ENCODE measurements around the gene FAM20A. TPM values are rescaled to one million over a fixed set of nuclear protein-coding genes. Genes with fewer than 3 reads are reported as not detected.

The FAM20A gene
- total and polyA plus RNA-seq, 2 donors (not counting 1 experiment from before 2014, with no cell fraction given): 0.96 to 14.9 TPM

DNA sequence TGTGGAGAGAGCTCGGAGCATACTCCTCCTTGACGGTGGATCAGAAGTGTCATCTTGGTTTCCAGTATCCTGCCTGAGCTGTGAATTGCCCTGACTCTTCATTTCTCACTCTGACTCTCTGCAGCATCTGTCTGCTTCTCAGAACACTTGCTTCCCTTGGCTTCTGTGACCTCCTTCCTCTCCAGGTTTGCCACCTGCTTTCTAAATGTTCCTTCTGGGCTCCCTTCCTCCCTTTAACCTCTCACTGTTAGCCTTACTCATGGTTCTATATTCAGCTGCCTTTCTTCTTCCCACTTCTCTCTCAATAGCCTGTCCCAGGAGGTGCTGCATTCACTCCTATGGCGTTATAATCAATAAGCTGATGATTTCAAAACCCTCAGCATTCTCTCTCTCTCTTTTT is 100.1 kb downstream of the FAM20A start:
- TF ChIP-seq, protein P1, sequence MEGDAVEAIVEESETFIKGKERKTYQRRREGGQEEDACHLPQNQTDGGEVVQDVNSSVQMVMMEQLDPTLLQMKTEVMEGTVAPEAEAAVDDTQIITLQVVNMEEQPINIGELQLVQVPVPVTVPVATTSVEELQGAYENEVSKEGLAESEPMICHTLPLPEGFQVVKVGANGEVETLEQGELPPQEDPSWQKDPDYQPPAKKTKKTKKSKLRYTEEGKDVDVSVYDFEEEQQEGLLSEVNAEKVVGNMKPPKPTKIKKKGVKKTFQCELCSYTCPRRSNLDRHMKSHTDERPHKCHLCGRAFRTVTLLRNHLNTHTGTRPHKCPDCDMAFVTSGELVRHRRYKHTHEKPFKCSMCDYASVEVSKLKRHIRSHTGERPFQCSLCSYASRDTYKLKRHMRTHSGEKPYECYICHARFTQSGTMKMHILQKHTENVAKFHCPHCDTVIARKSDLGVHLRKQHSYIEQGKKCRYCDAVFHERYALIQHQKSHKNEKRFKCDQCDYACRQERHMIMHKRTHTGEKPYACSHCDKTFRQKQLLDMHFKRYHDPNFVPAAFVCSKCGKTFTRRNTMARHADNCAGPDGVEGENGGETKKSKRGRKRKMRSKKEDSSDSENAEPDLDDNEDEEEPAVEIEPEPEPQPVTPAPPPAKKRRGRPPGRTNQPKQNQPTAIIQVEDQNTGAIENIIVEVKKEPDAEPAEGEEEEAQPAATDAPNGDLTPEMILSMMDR (conservative IDR thresholded peaks at IDR 0.05 in 1 of 2, IDR thresholded peaks at IDR 0.05 in 1 of 2; ENCODE audit: low read depth in 1 of 2, low read length in 2 of 2): no peak
- no peak for TF ChIP-seq EZH2 (IDR thresholded peaks at IDR 0.05; ENCODE audit: low read length, missing control alignments)
- H3K9me3 ChIP-seq (ENCODE audit: control insufficient read depth, insufficient read depth, low read depth, low read length): no peaks in the 10 kb centered on the region

DNA sequence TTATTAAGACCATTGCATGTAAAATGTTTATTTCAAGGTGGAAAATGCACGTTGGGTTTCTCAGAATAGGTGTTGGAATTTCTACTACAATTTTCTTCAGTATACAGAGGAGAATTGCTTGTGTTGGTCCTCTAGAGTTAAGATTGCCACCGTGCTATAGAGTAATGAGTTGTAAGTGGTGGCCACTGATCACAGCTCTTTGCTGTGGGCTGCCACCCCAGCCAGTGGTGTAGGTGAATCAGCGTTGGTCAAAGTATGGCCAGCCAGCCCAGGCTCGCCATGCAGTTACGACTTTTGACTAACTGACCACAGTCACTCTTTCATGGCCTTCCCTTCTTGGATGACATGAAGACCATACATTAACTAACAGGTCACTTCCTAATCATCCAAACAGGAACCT is 101.6 kb downstream of the FAM20A start:
- H3K79me2 ChIP-seq (ENCODE audit: control insufficient read depth, insufficient read depth, low read length): no peaks in the 10 kb centered on the region
- no peak overlapping the region for H3K27ac ChIP-seq (ENCODE audit: insufficient read depth, low read length)
- DNase-seq (ENCODE audit: low read depth in 2 of 2): no peak
- no peak overlapping the region for H2AFZ ChIP-seq (ENCODE audit: low read length)
- H3K27me3 ChIP-seq (ENCODE audit: control insufficient read depth, insufficient read depth, low read length): no peaks in the 10 kb centered on the region
- TF ChIP-seq, protein P1 (conservative IDR thresholded peaks at IDR 0.05 in 1 of 2, IDR thresholded peaks at IDR 0.05 in 1 of 2; ENCODE audit: low read depth in 1 of 2, low read length in 2 of 2): no peak
- TF ChIP-seq EZH2 (IDR thresholded peaks at IDR 0.05; ENCODE audit: low read length, missing control alignments): no peak
- no peak overlapping the region for H3K9ac ChIP-seq (ENCODE audit: insufficient read depth, low read length)
- no peaks in the 10 kb centered on the region for H4K20me1 ChIP-seq (ENCODE audit: control insufficient read depth, extremely low read depth, insufficient read depth, low read length)
- no peak overlapping the region for H3K4me2 ChIP-seq (ENCODE audit: extremely low read depth, insufficient read depth, low read length)
- H3K9me3 ChIP-seq (ENCODE audit: control insufficient read depth, insufficient read depth, low read depth, low read length): no peaks in the 10 kb centered on the region
- H3K4me3 ChIP-seq (replicated peaks in 1 of 4; ENCODE audit: control extremely low read depth in 1 of 4, insufficient read depth in 1 of 4, low read depth in 3 of 4, low read length in 4 of 4): no peak overlapping the region
- no peaks in the 10 kb centered on the region for H3K36me3 ChIP-seq (ENCODE audit: control insufficient read depth, insufficient read depth, low read length)
- H3K4me1 ChIP-seq (ENCODE audit: control insufficient read depth, extremely low read depth, insufficient read depth, low read length): no peaks in the 10 kb centered on the region

More for the DNA sequence above, 100.1 kb downstream of the FAM20A start:
- DNase-seq (ENCODE audit: low read depth in 2 of 2): no peak
- Histone ChIP-seq H3K4me1 (ENCODE audit: control insufficient read depth, extremely low read depth, insufficient read depth, low read length) (no peaks in the 10 kb centered on the region), H3K9ac (ENCODE audit: insufficient read depth, low read length) (no peak overlapping the region), H3K4me2 (ENCODE audit: extremely low read depth, insufficient read depth, low read length) (no peak overlapping the region), H3K27ac (ENCODE audit: insufficient read depth, low read length) (no peak overlapping the region), H4K20me1 (ENCODE audit: control insufficient read depth, extremely low read depth, insufficient read depth, low read length) (no peaks in the 10 kb centered on the region), H3K79me2 (ENCODE audit: control insufficient read depth, insufficient read depth, low read length) (no peaks in the 10 kb centered on the region), H3K4me3 (replicated peaks in 1 of 4; ENCODE audit: control extremely low read depth in 1 of 4, insufficient read depth in 1 of 4, low read depth in 3 of 4, low read length in 4 of 4) (no peak overlapping the region), H3K36me3 (ENCODE audit: control insufficient read depth, insufficient read depth, low read length) (no peaks in the 10 kb centered on the region), H2AFZ (ENCODE audit: low read length) (no peak overlapping the region), H3K27me3 (ENCODE audit: control insufficient read depth, insufficient read depth, low read length) (no peaks in the 10 kb centered on the region)

DNA sequence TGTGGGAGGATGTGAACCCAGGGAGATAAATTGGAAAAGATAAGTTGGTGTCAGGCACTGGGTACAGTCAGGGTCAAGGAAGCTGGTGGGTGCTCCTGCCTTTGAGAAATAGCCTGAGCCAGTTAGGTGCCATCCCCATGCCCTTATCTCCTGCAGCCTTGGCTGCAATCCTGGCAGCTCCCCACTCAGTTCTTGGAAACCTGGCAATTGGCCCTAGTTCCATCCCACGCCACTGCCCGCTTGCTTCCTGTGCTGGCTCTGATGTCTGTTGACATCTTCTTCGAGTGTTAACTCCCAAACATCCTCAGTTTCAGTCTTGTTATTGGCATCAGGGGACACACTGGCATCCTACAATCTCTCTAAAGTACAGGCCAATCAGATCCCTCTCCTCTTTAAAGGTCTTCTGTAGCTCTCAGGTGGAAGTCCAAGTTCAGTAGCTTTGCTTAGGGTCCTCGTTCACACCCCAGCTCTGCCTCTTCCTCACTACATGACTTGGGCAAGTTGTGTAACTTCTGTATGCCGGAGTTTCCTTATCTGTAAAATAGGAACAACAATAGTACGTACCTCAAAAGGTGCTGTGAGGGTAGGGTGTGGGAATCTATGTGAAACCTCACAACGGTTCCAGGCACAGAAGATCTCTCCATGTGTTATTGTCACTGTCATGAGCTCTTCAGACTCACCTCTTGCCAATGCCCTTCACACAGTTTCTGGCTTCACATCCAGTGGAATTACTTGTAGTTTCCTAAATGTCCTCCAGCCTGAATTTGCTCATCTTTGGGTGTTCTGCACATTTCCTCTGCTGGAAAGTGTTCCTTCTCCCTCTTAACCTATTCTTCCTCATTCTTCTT is 102.5 kb downstream of the FAM20A start:
- no peak for DNase-seq (ENCODE audit: low read depth in 2 of 2)
- H2AFZ ChIP-seq (ENCODE audit: low read length): no peak overlapping the region
- no peaks in the 10 kb centered on the region for H3K9me3 ChIP-seq (ENCODE audit: control insufficient read depth, insufficient read depth, low read depth, low read length)
- no peaks in the 10 kb centered on the region for H3K79me2 ChIP-seq (ENCODE audit: control insufficient read depth, insufficient read depth, low read length)
- H3K4me3 ChIP-seq (replicated peaks in 1 of 4; ENCODE audit: control extremely low read depth in 1 of 4, insufficient read depth in 1 of 4, low read depth in 3 of 4, low read length in 4 of 4): no peak overlapping the region
- no peak overlapping the region for H3K9ac ChIP-seq (ENCODE audit: insufficient read depth, low read length)
- H3K36me3 ChIP-seq (ENCODE audit: control insufficient read depth, insufficient read depth, low read length): no peaks in the 10 kb centered on the region
- H3K4me1 ChIP-seq (ENCODE audit: control insufficient read depth, extremely low read depth, insufficient read depth, low read length): no peaks in the 10 kb centered on the region
- H3K27me3 ChIP-seq (ENCODE audit: control insufficient read depth, insufficient read depth, low read length): no peaks in the 10 kb centered on the region
- no peak overlapping the region for H3K4me2 ChIP-seq (ENCODE audit: extremely low read depth, insufficient read depth, low read length)
- no peaks in the 10 kb centered on the region for H4K20me1 ChIP-seq (ENCODE audit: control insufficient read depth, extremely low read depth, insufficient read depth, low read length)
- H3K27ac ChIP-seq (ENCODE audit: insufficient read depth, low read length): no peak overlapping the region
- TF ChIP-seq EZH2 (IDR thresholded peaks at IDR 0.05; ENCODE audit: low read length, missing control alignments): no peak
- TF ChIP-seq, protein P1 (conservative IDR thresholded peaks at IDR 0.05 in 1 of 2, IDR thresholded peaks at IDR 0.05 in 1 of 2; ENCODE audit: low read depth in 1 of 2, low read length in 2 of 2): no peak

Measured in fibroblast of lung (primary cell).